ENCODE measurements around the gene WDR72. TPM values are rescaled to one million over a fixed set of nuclear protein-coding genes. Genes with fewer than 3 reads are reported as not detected.
"Not testable (repeated sequence)": the region's sequence is repeated elsewhere in the genome, so short reads cannot be mapped to it uniquely, and the experiment has no call there.

The WDR72 gene
- total and polyA plus RNA-seq, 2 of the 8 experiments (the other 6 are each of a cell fraction or from before 2014, with no cell fraction given): 1.2 to 1.9 TPM

- no peak for TF ChIP-seq HDAC6 (IDR thresholded peaks at IDR 0.05; ENCODE audit: low read depth, low read length)
- no peak for TF ChIP-seq SIX5 (IDR thresholded peaks at IDR 0.05; ENCODE audit: low read depth, low read length)
- no peak for TF ChIP-seq KDM4A (IDR thresholded peaks at IDR 0.05; ENCODE audit: low read depth, low read length, severe bottlenecking)
- no peak for TF ChIP-seq NRF1 (IDR thresholded peaks at IDR 0.05; ENCODE audit: low read depth, low read length)
Measured at GRCh38 chr15:53786401-53786800, 26.9 kb upstream of the WDR72 start (continued).

- CTCF ChIA-PET (ENCODE audit: partially characterized antibody); H4K20me1 ChIP-seq (replicated peaks in 1 of 2; ENCODE audit: control insufficient read depth in 1 of 2, insufficient read depth in 2 of 2, low read length in 2 of 2); H3K36me3 ChIP-seq (ENCODE audit: control insufficient read depth in 2 of 4, insufficient read depth in 4 of 4, low read length in 3 of 4); H3K23ac ChIP-seq (ENCODE audit: insufficient read length); H4K5ac ChIP-seq (ENCODE audit: insufficient read length, low read depth, low read length); H2BK12ac ChIP-seq (ENCODE audit: low read depth, low read length); H3K18ac ChIP-seq (ENCODE audit: extremely low read depth, low read length); H3K4me3 ChIP-seq (ENCODE audit: extremely low read depth in 1 of 4, insufficient read depth in 2 of 4, low read depth in 3 of 4, low read length in 4 of 4); H2BK15ac ChIP-seq (ENCODE audit: low read length); H3K4me2 ChIP-seq (ENCODE audit: insufficient read depth in 1 of 2, low read depth in 2 of 2, low read length in 2 of 2); H3K23me2 ChIP-seq (ENCODE audit: low read depth, low read length); H2BK5ac ChIP-seq (ENCODE audit: low read depth, low read length); H2AFZ ChIP-seq (ENCODE audit: low read length); H4K91ac ChIP-seq (replicated peaks; ENCODE audit: insufficient read length, low read length); DNase-seq (ENCODE audit: low read depth in 1 of 2, low spot score in 2 of 2); H3K4ac ChIP-seq (replicated peaks; ENCODE audit: insufficient read length, low read depth, low read length); H3K14ac ChIP-seq (ENCODE audit: insufficient read length); H4K8ac ChIP-seq (ENCODE audit: extremely low read depth, insufficient read depth, low read length); H3K27ac ChIP-seq (ENCODE audit: low read depth, low read length); H3K27me3 ChIP-seq (replicated peaks in 1 of 4; ENCODE audit: control insufficient read depth in 3 of 4, extremely low read depth in 1 of 4, insufficient read depth in 3 of 4, low read length in 3 of 4); H3K79me2 ChIP-seq (ENCODE audit: control insufficient read depth in 1 of 2, insufficient read depth in 2 of 2, low read length in 2 of 2); H3K9ac ChIP-seq (replicated peaks in 1 of 4; ENCODE audit: extremely low read depth in 1 of 4, low read depth in 3 of 4, low read length in 3 of 4); H2BK20ac ChIP-seq (ENCODE audit: low read length); FAIRE-seq; H3K56ac ChIP-seq (replicated peaks; ENCODE audit: insufficient read length, low read depth, low read length); H3K79me1 ChIP-seq (ENCODE audit: low read depth, low read length); H2BK120ac ChIP-seq (replicated peaks; ENCODE audit: low read depth, low read length); H2AK5ac ChIP-seq (ENCODE audit: low read depth, low read length); H3K4me1 ChIP-seq (replicated peaks in 1 of 4; ENCODE audit: control insufficient read depth in 3 of 4, insufficient read depth in 4 of 4, low read length in 3 of 4); POLR2A ChIA-PET (ENCODE audit: partially characterized antibody): not testable (repeated sequence)
- peaks cover 7 to 11% of the 10 kb centered on the region in 2 experiments; a peak in 2 of 4 replicates for H3K9me3 ChIP-seq (ENCODE audit: insufficient read depth in 2 of 2, low read depth in 1 of 2, low read length in 1 of 2)
- WGBS, 2 experiments (ENCODE audit: extremely low coverage in 1 of 2, insufficient coverage in 1 of 2, insufficient read length in 1 of 2, insufficient replicate concordance in 2 of 2, low coverage in 1 of 2, low lambda C conversion rate in 2 of 2, missing lambda C conversion rate in 1 of 2): 88% methylated on average over 2 of the region's 2 CpGs; no CpG with 5 or more reads in 1 of the 2 experiments
Measured at GRCh38 chr15:53785241-53785640, 25.8 kb upstream of the WDR72 start.
